Fibroblast of skin of left biceps (primary cell): Measurements from ENCODE around the gene ARF1.

ENCODE experiments used
- DNase-seq, 2 experiments: peaks; one replicate each; pipeline ENCODE4 v3.0.0-alpha.2; 2013; ENCODE audit warnings: low read depth in 2 of 2

The ARF1 gene

GRCh38 chr1:228071839-228072657 is 10.5 kb upstream of the ARF1 start:
- no peak for DNase-seq

GRCh38 chr1:228072658-228073043 is 9.9 kb upstream of the ARF1 start:
- DNase-seq, result no peak

- no peak for DNase-seq
Observed at GRCh38 chr1:228073061-228073856, 9.2 kb upstream of the ARF1 start.

- no peak for DNase-seq
Observed at GRCh38 chr1:228073857-228074545, 8.5 kb upstream of the ARF1 start.

- DNase-seq, result no peak
Observed at GRCh38 chr1:228074954-228075730, 7.4 kb upstream of the ARF1 start.

- DNase-seq, result no peak
Observed at GRCh38 chr1:228075801-228076271, 6.7 kb upstream of the ARF1 start.

GRCh38 chr1:228076796-228077430 is 5.6 kb upstream of the ARF1 start:
- no peak for DNase-seq

GRCh38 chr1:228077565-228078330 is 4.8 kb upstream of the ARF1 start:
- DNase-seq, result no peak

GRCh38 chr1:228079013-228079412 is 3.5 kb upstream of the ARF1 start:
- no peak for DNase-seq

- DNase-seq, result no peak
Observed at GRCh38 chr1:228079601-228080263, 2.8 kb upstream of the ARF1 start.

- DNase-seq, result no peak
Observed at GRCh38 chr1:228081144-228081543, 1.4 kb upstream of the ARF1 start.

- no peak for DNase-seq
Observed at GRCh38 chr1:228081578-228082213, 812 bp upstream of the ARF1 start.

GRCh38 chr1:228082918-228083870 is 686 bp downstream of the ARF1 start:
- DNase-seq, result no peak

- no peak for DNase-seq
Observed at GRCh38 chr1:228083871-228084278, 1.4 kb downstream of the ARF1 start.

GRCh38 chr1:228084325-228084724 is 1.8 kb downstream of the ARF1 start:
- DNase-seq, result no peak

- no peak for DNase-seq
Observed at GRCh38 chr1:228084797-228085196, 2.3 kb downstream of the ARF1 start.

- peak in 1 of 2 experiments; percentile 21 for DNase-seq
Observed at GRCh38 chr1:228085287-228085951, 2.9 kb downstream of the ARF1 start.
